Thoracic aorta (tissue), 2 donors: ENCODE data around the gene TRIM14. TPM values are rescaled to one million over a fixed set of nuclear protein-coding genes. Genes with fewer than 3 reads are reported as not detected.
A peak's percentile ranks its signal among the peaks of the same experiment; 100 is the strongest.
"Not testable (repeated sequence)": the region's sequence is repeated elsewhere in the genome, so short reads cannot be mapped to it uniquely, and the experiment has no call there.

Experiments used
- ATAC-seq: fragments of 150-250 bp; one replicate; pipeline ENCODE4 v1.8.0; 2017; ENCODE audit warnings: low read depth; ENCODE audit not compliant: insufficient number of reproducible peaks, low FRiP score
- DNase-seq: peaks from one replicate; pipeline ENCODE4 v3.0.0-alpha.2; 2020; ENCODE audit warnings: low spot score
- H3K27ac ChIP-seq, 2 donors: fragments of 200-600 bp; sonication (generic); 1 replicate in 1 of 2; 2 replicates in 1 of 2; pipeline ENCODE4 v1.5.1; 2016; ENCODE audit warnings: mild to moderate bottlenecking in 2 of 2, moderate library complexity in 2 of 2
- H3K27me3 ChIP-seq: fragments of 200-600 bp; sonication (generic); replicated peaks from 2 replicates; pipeline ENCODE4 v1.6.0; 2016; ENCODE audit warnings: mild to moderate bottlenecking; ENCODE audit not compliant: insufficient read depth
- H3K36me3 ChIP-seq: fragments of 200-600 bp; sonication (generic); one replicate; pipeline ENCODE4 v1.5.1; 2016
- H3K4me1 ChIP-seq, 2 donors: fragments of 200-600 bp; sonication (generic); 1 replicate in 1 of 2; 2 replicates in 1 of 2; pipeline versions ENCODE4 v1.5.1 to v1.6.0; 2016; ENCODE audit warnings: low read depth in 2 of 2, mild to moderate bottlenecking in 1 of 2; ENCODE audit not compliant: control insufficient read depth in 1 of 2
- H3K4me3 ChIP-seq: fragments of 200-600 bp; sonication (generic); 2 replicates; pipeline ENCODE4 v1.5.1; 2016; ENCODE audit warnings: mild to moderate bottlenecking
- H3K9me3 ChIP-seq: fragments of 200-600 bp; sonication (generic); 2 replicates; pipeline ENCODE4 v1.5.1; 2016
- CTCF ChIP-seq: fragments of 200-600 bp; sonication (generic); IDR thresholded peaks from one replicate; pipeline ENCODE4 v1.5.1; 2019; ENCODE audit warnings: antibody characterized with exemption
- total RNA-seq, 2 donors: library from RNA; depleted of rRNA; stranded (reverse); fragments of >200 nt; gene quantifications; one replicate each; pipeline versions ENCODE4 v1.1.0 to v1.2.3, GENCODE V29; 2016

The TRIM14 gene
- total RNA-seq, 2 donors from 2014 or later: 5.9 to 22.5 TPM

GRCh38 chr9:98120476-98120875 lies 1.5 kb upstream of the TRIM14 start:
- Histone ChIP-seq H3K4me3 (no peak overlapping the region), H3K36me3 (no peaks in the 10 kb centered on the region), H3K27me3 (no peaks in the 10 kb centered on the region), H3K4me1 (no peaks in the 10 kb centered on the region), H3K27ac (no peak overlapping the region), H3K9me3 (no peaks in the 10 kb centered on the region)
- DNase-seq (no peak), ATAC-seq (no peak)
- TF ChIP-seq CTCF: no peak

- DNase-seq (no peak), ATAC-seq (no peak)
- Histone ChIP-seq H3K36me3 (no peaks in the 10 kb centered on the region), H3K9me3 (no peaks in the 10 kb centered on the region), H3K27me3 (no peaks in the 10 kb centered on the region), H3K27ac (no peak overlapping the region), H3K4me3 (peak overlapping the region; percentile 79), H3K4me1 (no peaks in the 10 kb centered on the region)
- no peak for TF ChIP-seq CTCF
Measured at GRCh38 chr9:98117984-98118639, 910 bp downstream of the TRIM14 start.

GRCh38 chr9:98117097-98117496 lies 1.9 kb downstream of the TRIM14 start:
- H3K9me3 ChIP-seq, H3K36me3 ChIP-seq, DNase-seq, H3K4me3 ChIP-seq, H3K4me1 ChIP-seq, H3K27me3 ChIP-seq, ATAC-seq, H3K27ac ChIP-seq: not testable (repeated sequence)

- H3K27ac ChIP-seq: peak overlapping the region in 1 of 2 donors; percentile 35
Measured at GRCh38 chr9:98109052-98109451, 10.0 kb downstream of the TRIM14 start.

GRCh38 chr9:98108531-98109031 lies 10.4 kb downstream of the TRIM14 start:
- ATAC-seq (no peak), DNase-seq (no peak)
- Histone ChIP-seq H3K36me3 (no peaks in the 10 kb centered on the region), H3K9me3 (no peaks in the 10 kb centered on the region), H3K27ac (no peak overlapping the region), H3K27me3 (no peaks in the 10 kb centered on the region), H3K4me1 (no peaks in the 10 kb centered on the region), H3K4me3 (no peak overlapping the region)
- TF ChIP-seq CTCF: no peak

More at GRCh38 chr9:98109052-98109451, 10.0 kb downstream of the TRIM14 start:
- no peaks in the 10 kb centered on the region for H3K27me3 ChIP-seq
- TF ChIP-seq CTCF: no peak
- no peak for ATAC-seq
- H3K4me3 ChIP-seq: no peak overlapping the region
- no peaks in the 10 kb centered on the region for H3K36me3 ChIP-seq
- no peaks in the 10 kb centered on the region for H3K4me1 ChIP-seq
- H3K9me3 ChIP-seq: no peaks in the 10 kb centered on the region
- no peak for DNase-seq

GRCh38 chr9:98107926-98108325 lies 11.1 kb downstream of the TRIM14 start:
- TF ChIP-seq CTCF: no peak
- ATAC-seq (no peak), DNase-seq (no peak)
- no peaks in the 10 kb centered on the region for H3K27me3 ChIP-seq
- H3K4me3 ChIP-seq: no peak overlapping the region
- no peaks in the 10 kb centered on the region for H3K4me1 ChIP-seq
- H3K9me3 ChIP-seq: no peaks in the 10 kb centered on the region
- H3K27ac ChIP-seq: no peak overlapping the region
- no peaks in the 10 kb centered on the region for H3K36me3 ChIP-seq
